ENCODE results near the gene NTM. TPM values are rescaled to one million over a fixed set of nuclear protein-coding genes. Genes with fewer than 3 reads are reported as not detected.

NTM gene
- polyA plus RNA-seq, 1 experiment = 33.6 TPM

GRCh38 chr11:131710511-131710910 is 340.1 kb downstream of the NTM start:
- Histone ChIP-seq H3K36me3 (ENCODE audit: control insufficient read depth, insufficient read depth, low read length) (no peaks in the 10 kb centered on the region), H3K4me3 (ENCODE audit: low read depth, low read length) (no peak overlapping the region), H3K27me3 (ENCODE audit: control insufficient read depth, insufficient read depth, low read length) (peaks cover 1% of the 10 kb centered on the region; the same call in 1 of the 2 replicates)
- ChIA-PET CTCF (no interaction called here), POLR2A (no interaction called here)
- TF ChIP-seq, protein P1, sequence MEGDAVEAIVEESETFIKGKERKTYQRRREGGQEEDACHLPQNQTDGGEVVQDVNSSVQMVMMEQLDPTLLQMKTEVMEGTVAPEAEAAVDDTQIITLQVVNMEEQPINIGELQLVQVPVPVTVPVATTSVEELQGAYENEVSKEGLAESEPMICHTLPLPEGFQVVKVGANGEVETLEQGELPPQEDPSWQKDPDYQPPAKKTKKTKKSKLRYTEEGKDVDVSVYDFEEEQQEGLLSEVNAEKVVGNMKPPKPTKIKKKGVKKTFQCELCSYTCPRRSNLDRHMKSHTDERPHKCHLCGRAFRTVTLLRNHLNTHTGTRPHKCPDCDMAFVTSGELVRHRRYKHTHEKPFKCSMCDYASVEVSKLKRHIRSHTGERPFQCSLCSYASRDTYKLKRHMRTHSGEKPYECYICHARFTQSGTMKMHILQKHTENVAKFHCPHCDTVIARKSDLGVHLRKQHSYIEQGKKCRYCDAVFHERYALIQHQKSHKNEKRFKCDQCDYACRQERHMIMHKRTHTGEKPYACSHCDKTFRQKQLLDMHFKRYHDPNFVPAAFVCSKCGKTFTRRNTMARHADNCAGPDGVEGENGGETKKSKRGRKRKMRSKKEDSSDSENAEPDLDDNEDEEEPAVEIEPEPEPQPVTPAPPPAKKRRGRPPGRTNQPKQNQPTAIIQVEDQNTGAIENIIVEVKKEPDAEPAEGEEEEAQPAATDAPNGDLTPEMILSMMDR (IDR thresholded peaks at IDR 0.05; ENCODE audit: insufficient read depth, low read depth, low read length) = no peak
- no peak for DNase-seq (ENCODE audit: low read depth)

- Histone ChIP-seq H3K36me3 (ENCODE audit: control insufficient read depth, insufficient read depth, low read length) (no peaks in the 10 kb centered on the region), H3K4me3 (ENCODE audit: low read depth, low read length) (no peak overlapping the region), H3K27me3 (ENCODE audit: control insufficient read depth, insufficient read depth, low read length) (peaks cover 1% of the 10 kb centered on the region; the same call in 1 of the 2 replicates)
- ChIA-PET CTCF (interaction anchor here (1.3 kb wide), 1 partner anchor 21 kb away, joined by 4 read pairs; no protein-coding TSS in a partner anchor), POLR2A (no interaction called here)
- no peak for DNase-seq (ENCODE audit: low read depth)
- TF ChIP-seq, protein P1 (IDR thresholded peaks at IDR 0.05; ENCODE audit: insufficient read depth, low read depth, low read length) = no peak
These were observed 342.5 kb downstream of the NTM start for GRCh38 chr11:131712897-131713296.

- TF ChIP-seq, protein P1 (IDR thresholded peaks at IDR 0.05; ENCODE audit: insufficient read depth, low read depth, low read length) = no peak
- DNase-seq (ENCODE audit: low read depth) = no peak
- H3K27me3 ChIP-seq (ENCODE audit: control insufficient read depth, insufficient read depth, low read length) = peaks cover 3% of the 10 kb centered on the region; the same call in 1 of the 2 replicates
- CTCF ChIA-PET = interaction anchor here (1.3 kb wide), 1 partner anchor 22 kb away, joined by 4 read pairs; no protein-coding TSS in a partner anchor
- H3K4me3 ChIP-seq (ENCODE audit: low read depth, low read length) = no peak overlapping the region
- H3K36me3 ChIP-seq (ENCODE audit: control insufficient read depth, insufficient read depth, low read length) = no peaks in the 10 kb centered on the region
- POLR2A ChIA-PET = no interaction called here
These were observed 343.2 kb downstream of the NTM start for GRCh38 chr11:131713529-131714134.

DNA sequence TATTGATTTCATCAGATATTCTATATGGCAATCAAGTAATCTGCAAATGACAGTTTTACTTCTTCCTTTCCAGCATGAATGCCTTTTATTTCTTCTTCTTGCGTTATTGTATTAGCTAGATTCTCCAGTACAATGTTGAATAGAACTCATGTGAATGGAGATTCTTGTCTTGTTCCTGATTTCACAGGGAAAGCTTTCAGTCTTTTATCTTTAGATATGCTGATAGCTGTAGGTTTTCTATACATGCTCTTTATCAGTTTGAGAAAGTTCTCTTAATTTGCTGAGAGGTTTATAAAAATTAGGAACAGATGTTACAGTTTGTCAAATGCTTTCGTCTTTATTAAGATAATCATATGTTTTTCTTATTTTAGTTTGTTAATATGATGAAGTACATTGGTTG is 347.2 kb downstream of the NTM start:
- TF ChIP-seq, protein P1 (IDR thresholded peaks at IDR 0.05; ENCODE audit: insufficient read depth, low read depth, low read length) = no peak
- no peak for DNase-seq (ENCODE audit: low read depth)
- no peak overlapping the region for H3K4me3 ChIP-seq (ENCODE audit: low read depth, low read length)
- H3K27me3 ChIP-seq (ENCODE audit: control insufficient read depth, insufficient read depth, low read length) = peaks cover 4% of the 10 kb centered on the region
- POLR2A ChIA-PET = no interaction called here
- CTCF ChIA-PET = no interaction called here
- no peaks in the 10 kb centered on the region for H3K36me3 ChIP-seq (ENCODE audit: control insufficient read depth, insufficient read depth, low read length)

DNA sequence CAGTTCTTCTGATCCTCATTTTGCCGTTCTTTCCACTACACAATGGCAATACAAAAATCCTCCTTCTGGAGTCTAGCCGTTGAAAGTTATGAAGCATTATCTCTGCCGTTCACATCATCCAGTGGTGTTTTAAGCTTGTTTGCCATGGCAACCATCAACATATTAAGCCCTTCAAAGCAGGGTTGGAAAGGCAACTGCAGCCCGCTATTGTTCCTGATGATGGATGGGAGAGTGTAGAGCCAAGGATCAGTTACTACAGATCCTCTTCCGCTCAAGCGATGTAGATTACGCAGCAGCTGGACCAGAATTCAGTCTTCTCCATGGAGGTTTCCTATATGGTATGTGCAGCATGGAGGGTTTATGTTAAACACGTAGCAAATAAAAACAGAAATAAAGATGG is 352.7 kb downstream of the NTM start:
- ChIA-PET CTCF (interaction anchor here (0.6 kb wide), 1 partner anchor 16 kb away, joined by 3 read pairs; no protein-coding TSS in a partner anchor), POLR2A (no interaction called here)
- Histone ChIP-seq H3K36me3 (ENCODE audit: control insufficient read depth, insufficient read depth, low read length) (no peaks in the 10 kb centered on the region), H3K4me3 (ENCODE audit: low read depth, low read length) (no peak overlapping the region), H3K27me3 (ENCODE audit: control insufficient read depth, insufficient read depth, low read length) (peaks cover 4% of the 10 kb centered on the region)
- DNase-seq (ENCODE audit: low read depth) = no peak
- TF ChIP-seq, protein P1 (IDR thresholded peaks at IDR 0.05; ENCODE audit: insufficient read depth, low read depth, low read length) = no peak

All from BJ (cell line).